GM21360 (cell line): ENCODE results near the gene TTLL4.
"Not testable (repeated sequence)": the region's sequence is repeated elsewhere in the genome, so short reads cannot be mapped to it uniquely, and the experiment has no call there.

Experiments
- ATAC-seq: cut with Tn5 transposase; IDR thresholded peaks from one replicate; pipeline ENCODE4 v1.9.1; 2021; ENCODE audit warnings: mild to moderate bottlenecking, moderate library complexity; ENCODE audit not compliant: unreplicated experiment

TTLL4 gene

GRCh38 chr2:218710687-218711549 lies at the start of gene TTLL4:
Gene TTLL4, plus strand, starts transcription at chr2:218710835. Its CDS starts 26,842 bp downstream, at chr2:218737677.
- ATAC-seq, result peak; percentile 89

- ATAC-seq, result no peak
These were observed 48.3 kb upstream of the TTLL4 start for GRCh38 chr2:218662377-218662776.

GRCh38 chr2:218662827-218663226 lies 47.8 kb upstream of the TTLL4 start:
- no peak for ATAC-seq

GRCh38 chr2:218663901-218664300 lies 46.7 kb upstream of the TTLL4 start:
- no peak for ATAC-seq

- no peak for ATAC-seq
These were observed 46.0 kb upstream of the TTLL4 start for GRCh38 chr2:218664653-218665052.

- ATAC-seq, result no peak
These were observed 39.5 kb upstream of the TTLL4 start for GRCh38 chr2:218671097-218671653.

GRCh38 chr2:218671654-218672566 lies 38.7 kb upstream of the TTLL4 start, which contains the start of the genes RNF25 and STK36:
Gene RNF25, minus strand, starts transcription at chr2:218672002. Its CDS starts 32 bp downstream, at chr2:218671970.
Gene STK36, plus strand, starts transcription at chr2:218672086. Its CDS starts 744 bp downstream, at chr2:218672830.
- ATAC-seq, result peak; percentile 90

GRCh38 chr2:218679119-218679518 lies 31.5 kb upstream of the TTLL4 start:
- no peak for ATAC-seq

- no peak for ATAC-seq
These were observed 30.6 kb upstream of the TTLL4 start for GRCh38 chr2:218680061-218680460.

GRCh38 chr2:218687400-218688060 lies 23.1 kb upstream of the TTLL4 start:
- not testable (repeated sequence) for ATAC-seq

GRCh38 chr2:218691234-218691633 lies 19.4 kb upstream of the TTLL4 start:
- no peak for ATAC-seq

- ATAC-seq, result no peak
These were observed 16.1 kb upstream of the TTLL4 start for GRCh38 chr2:218694405-218695145.

GRCh38 chr2:218698885-218699284 lies 11.8 kb upstream of the TTLL4 start:
- no peak for ATAC-seq

GRCh38 chr2:218701806-218702205 lies 8.8 kb upstream of the TTLL4 start:
- no peak for ATAC-seq

GRCh38 chr2:218703341-218703740 lies 7.3 kb upstream of the TTLL4 start:
- no peak for ATAC-seq

- peak; percentile 30 for ATAC-seq
These were observed 2.5 kb upstream of the TTLL4 start for GRCh38 chr2:218708086-218708485.

- ATAC-seq, result no peak
These were observed 727 bp upstream of the TTLL4 start for GRCh38 chr2:218709908-218710307.

- ATAC-seq, result no peak
These were observed 325 bp upstream of the TTLL4 start for GRCh38 chr2:218710334-218710686.

- ATAC-seq, result no peak
These were observed 905 bp downstream of the TTLL4 start for GRCh38 chr2:218711550-218711929.

GRCh38 chr2:218713922-218714321 lies 3.3 kb downstream of the TTLL4 start:
- ATAC-seq, result no peak
